Activated CD4-positive, CD25-positive, alpha-beta regulatory T cell treated with anti-CD3 and anti-CD28 coated beads, Interleukin-2, amount 50 U/mL, for 72 hours (primary cell): ENCODE data around the gene FLYWCH1.

ENCODE experiments used
- DNase-seq: peaks from one replicate; pipeline ENCODE4 v3.0.0; 2021

The FLYWCH1 gene

DNA sequence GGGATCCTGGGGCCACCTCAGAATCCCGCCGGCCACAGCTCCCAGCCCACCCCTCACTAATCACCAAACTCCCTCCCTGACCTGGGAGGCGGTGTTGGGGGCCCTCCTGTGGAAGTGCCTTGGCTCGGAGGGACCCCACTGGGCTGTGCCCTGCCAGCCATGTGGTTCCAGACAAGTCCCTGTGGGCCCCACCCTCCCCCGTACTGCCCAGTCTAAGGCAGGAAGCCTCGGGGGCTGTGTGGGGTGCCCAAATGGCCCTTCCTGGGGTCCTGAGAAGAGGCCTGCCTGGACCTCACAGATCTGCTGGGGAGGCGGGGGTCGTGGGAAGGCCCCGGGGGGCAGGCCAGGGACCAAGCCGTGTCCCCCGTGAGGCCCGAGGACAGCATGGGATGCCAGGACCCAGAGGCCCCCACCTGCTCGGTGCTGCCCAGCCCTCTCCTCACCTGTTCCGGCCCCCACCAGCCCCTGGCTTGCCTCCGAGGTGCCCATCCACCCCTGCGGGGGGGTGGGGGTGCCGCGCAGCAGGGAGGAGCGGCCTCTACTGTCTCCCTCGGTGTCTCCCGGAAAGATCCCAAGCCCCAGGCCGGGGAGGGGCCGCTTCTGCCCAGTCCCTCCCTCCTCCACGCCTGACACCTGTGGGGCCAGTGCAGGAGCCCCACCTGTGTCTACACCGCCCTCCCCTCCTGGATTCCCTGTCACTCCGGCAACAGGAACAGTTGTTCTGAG, 43.1 kb downstream of the FLYWCH1 start:
- DNase-seq, result no peak

DNA sequence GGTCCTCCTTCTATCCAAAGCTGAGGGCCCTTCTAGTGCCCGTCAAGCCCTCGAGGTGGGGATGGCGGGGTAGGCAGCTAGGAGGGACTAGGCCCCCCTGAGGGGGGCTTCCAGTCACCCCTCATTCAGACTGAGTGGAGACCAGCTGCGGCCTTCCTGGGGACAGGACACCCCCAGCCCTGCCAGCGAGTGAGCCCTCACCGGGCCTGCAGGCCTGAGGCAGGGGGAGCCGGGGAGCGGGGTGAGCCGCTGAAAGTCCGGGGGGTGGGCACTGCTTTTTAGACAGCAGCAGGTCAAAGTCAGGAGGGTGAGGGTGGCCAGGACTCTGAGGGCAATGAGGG, 43.7 kb downstream of the FLYWCH1 start:
- no peak for DNase-seq

DNA sequence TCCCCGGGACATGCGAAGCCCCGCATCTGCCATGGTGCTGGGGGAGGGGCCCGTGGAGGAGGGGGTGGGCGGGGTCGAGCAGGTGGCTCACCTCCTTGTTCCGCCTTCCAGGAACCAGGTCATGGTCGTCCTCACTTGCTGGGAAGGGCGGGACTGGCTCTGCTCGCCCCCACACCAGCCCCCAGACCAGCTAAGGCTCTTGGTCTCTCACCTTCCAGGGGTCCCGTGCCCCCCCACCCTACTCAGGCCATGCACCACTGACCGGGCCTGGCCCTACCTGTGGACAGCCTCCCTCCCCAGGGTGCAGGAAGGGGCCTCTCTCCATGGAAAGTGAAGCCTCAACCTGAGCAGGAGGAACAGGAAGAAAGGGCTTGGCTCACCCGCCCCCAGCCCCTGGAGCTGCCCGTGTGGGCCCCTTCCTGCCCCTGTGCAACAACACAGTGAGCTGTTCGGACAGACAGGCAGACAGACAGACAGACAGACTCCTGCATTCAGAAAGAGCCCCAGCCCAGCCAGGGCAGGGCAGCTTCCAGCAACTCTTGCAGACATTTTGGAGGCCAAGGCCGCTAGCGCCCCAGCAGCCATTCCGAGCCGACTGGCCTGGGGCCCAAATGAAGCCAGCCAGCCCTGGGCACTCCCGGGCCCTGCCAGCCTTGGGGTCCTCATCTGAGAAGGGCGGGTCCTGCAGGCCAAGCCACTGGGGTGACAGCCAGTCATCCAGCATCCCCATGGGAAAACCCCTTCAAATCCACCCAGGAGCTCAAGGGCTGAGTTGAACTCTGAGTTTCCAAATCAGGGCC, 44.2 kb downstream of the FLYWCH1 start:
- DNase-seq, result no peak

DNA sequence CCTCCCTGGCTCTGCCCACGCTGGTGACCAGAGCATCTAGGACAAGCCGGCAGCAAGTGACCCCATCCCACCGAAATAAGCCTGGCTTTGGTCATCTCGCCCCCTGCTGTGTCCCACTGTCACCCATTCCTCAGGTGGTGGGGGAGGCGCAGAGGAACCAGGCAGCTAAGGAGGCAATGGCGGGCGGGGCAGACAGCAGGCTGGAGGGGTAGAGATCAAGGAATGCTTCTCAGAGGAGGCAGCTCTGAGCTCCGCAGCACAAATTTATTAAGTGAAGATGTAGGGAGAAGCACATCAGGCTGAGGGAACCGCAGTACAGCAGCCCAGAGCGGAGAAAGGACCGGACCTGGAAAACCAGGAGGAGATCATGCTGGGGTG, 44.8 kb downstream of the FLYWCH1 start:
- no peak for DNase-seq

DNA sequence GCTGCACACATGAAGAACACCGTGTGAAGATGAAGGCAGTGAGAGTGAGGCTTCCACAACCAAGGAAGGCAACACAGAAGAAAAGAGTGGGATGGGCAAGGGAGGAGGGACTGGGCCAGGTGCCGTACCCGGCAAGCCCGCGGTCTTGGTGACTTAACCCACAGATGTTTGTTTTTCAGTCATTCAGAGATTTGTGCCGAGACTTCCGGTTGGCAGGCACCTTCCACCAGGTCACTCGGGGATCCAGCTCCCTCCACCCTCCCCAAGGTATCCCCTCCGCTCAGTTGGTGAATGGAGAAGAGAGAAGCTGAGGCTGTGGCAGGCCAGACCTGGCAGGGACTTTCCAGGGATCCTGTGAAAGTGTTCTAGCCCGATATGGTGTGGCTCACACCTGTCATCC, 47.5 kb downstream of the FLYWCH1 start:
- no peak for DNase-seq

DNA sequence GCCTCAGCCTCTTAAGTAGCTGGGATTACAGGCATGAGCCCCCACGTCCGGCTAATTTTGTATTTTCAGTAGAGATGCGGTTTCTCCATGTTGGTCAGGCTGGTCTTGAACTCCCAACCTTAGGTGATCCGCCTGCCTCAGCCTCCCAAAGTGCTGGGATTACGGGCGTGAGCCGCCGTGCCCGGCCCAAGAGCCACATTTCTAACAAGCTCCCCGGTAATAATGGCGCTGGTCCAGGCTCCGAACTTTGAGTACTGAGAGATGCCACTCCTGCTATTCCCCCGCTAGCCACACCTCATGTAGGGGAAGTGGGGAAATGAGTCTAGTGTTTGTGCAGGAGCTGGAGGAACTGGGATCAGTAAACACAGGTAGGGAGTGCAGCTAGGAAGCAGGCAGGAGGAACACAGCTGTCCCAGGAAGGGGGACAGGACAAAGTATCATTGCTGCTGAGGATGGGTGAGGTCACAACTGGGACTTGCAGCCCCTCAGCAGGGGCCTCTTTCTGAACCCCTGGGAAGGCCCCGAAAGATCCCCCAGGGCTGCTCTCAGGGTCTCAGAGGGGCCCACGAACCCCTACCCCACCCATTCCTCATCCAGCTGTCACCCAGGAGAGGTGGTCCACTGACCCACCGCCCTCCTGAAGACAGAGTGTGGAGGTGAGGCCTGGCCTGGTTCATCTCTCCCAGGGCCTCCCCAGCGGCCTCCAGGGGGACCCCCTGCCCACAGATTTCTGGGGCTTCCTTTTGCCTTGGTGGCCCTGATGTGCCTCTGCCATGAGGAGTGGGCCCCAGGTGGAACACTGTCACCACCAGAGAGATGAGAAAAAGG, 48.7 kb downstream of the FLYWCH1 start:
- no peak for DNase-seq

DNA sequence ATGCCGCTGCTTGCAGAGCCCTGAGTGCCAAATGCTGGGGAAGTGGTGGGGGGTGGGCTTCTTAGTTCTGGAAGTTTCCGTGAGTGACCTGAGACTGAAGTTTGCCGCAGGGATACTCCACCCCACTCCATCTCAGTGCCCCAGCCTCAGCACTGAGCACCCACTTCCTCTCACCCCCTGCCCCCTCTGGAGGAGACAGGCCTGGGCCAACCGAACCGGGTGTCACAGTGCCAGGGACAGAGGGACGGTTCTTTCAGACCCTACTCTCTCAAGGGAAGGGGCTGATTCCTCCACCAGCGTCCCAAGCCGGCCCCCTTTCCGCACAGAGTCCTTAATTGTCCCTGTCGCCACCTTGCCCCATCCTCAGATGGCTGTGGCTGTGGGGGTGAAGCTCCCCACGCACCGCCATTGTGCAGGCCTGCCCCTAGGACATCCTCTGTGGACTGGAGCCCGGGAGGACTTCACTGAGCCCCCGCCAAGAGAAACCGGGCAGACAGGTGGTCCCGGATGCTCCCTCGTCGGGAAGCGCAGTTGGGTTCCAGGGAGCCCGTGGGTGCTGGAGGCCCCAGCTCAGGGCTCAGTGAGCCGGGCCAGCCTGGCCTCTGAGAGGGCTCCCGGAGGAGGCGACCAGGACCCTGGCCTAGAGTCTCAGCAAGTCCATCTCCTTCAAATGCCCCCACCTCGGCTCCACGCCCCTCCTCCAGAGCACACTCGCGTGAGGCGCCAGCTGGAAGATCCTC, 50.8 kb downstream of the FLYWCH1 start:
- peak; percentile 29 for DNase-seq

DNA sequence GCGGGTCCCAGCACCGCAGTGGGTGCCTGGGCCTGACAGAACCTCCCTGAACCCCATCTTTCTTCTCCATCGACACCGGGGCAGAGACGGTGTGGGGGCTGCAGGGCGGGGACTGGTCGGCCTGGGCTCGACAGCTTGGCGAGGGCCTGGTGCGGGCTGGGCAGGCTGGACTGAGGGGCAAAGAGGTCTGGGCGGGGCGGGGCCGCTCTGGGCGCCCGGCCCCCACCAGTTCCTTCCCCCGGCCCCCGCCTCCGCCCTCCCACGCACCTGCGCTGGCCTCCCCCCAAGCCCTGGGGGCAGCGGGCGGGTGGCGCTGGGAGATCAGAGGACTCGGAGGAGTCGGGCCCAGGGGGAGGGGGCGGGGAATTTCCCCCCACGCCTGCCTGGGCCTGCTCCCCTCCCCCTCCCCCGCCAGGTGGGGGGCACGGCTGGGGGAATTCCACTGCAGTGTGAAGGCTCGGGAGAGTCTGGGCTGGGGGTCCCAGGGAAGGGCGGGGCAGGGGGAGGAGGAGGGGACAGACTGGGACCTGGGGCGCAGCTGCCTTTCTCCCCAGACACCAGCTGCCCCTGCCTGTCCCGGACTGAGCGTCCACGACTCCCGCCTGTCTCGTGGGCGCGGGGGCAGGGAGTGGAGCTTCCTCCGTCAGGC, 51.5 kb downstream of the FLYWCH1 start:
- no peak for DNase-seq

DNA sequence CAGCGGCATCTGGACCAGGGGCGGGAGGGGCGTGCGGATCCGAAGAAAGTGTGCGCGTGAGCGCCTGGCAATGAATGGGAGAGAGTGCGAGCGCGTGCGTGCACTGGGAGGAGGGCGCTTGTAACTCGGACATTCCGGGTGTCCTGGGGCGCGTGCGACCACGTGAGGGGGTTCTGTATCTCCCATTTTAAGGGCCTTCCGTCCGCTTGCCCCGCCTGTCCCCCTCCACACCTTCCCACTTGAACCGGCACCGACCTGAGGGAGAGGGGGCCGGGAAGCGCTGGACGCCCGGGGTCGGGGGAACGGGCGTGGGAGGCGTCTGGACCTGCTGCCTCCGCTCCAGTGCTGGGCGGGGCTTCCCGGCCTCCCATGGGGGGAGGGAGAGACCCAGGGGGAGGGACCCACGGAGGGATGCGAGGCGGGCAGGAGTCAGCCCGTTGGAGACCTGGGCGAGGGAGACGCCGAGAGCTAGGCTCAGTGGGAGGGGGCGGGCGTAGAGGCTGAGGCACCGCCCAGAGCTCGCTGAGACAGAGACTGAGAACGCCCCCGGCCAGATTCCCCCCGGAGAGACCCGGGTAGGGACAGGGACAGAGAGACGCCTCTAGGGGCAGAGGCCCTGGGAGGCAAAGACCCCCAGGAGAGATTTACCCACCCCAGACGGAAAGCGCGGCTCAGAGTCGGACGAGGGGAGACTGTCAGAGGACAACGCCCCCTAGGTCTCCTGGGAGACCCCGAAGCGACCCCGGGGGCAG, 52.2 kb downstream of the FLYWCH1 start, which contains the start of gene KREMEN2:
TSS of gene KREMEN2 (plus strand) at position 553 of the 752 bp plus-strand sequence. CDS start 246 bp downstream, outside the sequence.
- DNase-seq, result no peak

DNA sequence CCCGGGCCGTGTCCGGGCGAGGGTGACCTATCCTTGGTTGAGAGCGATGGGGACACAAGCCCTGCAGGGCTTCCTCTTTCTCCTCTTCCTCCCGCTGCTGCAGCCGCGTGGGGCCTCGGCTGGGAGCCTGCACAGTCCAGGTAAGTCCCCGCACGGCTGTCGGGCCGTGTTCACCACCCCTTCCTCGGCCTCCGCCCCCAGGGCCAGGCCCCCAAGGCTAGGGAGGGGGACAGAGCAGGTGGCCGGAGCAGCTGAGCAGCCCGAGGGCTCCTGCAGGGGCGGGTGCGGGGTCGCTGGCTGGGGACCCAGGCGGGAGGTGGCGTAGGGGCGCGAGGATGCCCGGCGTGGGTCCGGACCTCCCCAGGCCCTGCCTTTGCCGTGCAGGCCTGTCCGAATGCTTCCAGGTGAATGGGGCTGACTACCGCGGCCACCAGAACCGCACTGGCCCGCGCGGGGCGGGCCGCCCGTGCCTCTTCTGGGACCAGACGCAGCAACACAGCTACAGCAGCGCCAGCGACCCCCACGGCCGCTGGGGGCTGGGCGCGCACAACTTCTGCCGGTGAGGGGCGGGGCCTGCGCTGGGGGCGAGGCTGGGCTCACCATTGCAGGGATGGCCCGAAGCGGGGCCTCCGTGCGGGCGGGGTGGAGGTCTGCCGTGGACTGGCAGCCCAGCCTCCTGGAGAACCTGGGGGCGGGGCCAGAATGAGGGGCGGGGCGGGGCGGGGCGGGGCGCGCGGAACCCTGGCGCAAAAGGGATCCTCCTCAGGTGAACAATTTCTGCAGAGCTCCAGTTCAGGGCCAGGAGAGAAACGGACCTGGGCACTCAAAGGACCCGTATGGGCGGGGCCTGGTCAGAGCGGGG, 53.0 kb downstream of the FLYWCH1 start:
- peak; percentile 61 for DNase-seq

DNA sequence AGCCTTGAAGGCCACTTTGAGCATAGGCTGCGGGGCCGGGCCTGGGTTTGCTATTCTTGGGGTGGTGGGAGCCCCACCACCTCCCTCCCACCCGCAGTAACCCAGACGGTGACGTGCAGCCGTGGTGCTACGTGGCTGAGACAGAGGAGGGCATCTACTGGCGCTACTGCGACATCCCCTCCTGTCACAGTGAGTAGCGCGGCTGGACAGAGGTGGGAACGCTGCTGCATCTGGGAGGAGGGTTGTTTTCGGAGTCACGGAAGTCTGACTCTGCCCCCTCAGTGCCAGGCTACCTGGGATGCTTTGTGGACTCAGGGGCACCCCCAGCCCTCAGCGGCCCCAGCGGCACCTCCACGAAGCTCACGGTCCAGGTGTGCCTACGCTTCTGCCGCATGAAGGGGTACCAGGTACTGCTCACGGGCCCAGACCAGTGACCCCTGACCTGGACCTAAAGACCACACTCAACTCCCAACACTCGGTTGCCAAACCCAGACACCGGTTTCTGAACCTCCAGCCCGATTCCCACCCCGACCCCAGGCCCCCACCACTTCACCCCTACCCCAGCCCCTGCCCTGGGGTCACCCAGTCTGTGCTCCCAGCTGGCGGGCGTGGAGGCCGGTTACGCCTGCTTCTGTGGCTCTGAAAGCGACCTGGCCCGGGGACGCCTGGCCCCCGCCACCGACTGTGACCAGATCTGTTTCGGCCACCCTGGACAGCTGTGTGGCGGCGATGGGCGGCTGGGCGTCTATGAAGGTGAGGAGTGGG, 54.5 kb downstream of the FLYWCH1 start:
- DNase-seq, result no peak

DNA sequence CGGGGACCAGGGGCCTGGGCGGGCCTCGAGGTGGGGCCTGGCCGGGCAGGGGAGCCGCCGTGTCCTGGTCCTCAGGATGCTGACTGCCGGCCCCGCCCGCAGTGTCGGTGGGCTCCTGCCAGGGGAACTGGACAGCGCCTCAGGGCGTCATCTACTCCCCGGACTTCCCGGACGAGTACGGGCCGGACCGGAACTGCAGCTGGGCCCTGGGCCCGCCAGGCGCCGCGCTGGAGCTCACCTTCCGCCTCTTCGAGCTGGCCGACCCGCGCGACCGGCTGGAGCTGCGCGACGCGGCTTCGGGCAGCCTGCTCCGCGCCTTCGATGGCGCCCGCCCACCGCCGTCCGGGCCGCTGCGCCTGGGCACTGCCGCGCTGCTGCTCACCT, 55.1 kb downstream of the FLYWCH1 start:
- no peak for DNase-seq

DNA sequence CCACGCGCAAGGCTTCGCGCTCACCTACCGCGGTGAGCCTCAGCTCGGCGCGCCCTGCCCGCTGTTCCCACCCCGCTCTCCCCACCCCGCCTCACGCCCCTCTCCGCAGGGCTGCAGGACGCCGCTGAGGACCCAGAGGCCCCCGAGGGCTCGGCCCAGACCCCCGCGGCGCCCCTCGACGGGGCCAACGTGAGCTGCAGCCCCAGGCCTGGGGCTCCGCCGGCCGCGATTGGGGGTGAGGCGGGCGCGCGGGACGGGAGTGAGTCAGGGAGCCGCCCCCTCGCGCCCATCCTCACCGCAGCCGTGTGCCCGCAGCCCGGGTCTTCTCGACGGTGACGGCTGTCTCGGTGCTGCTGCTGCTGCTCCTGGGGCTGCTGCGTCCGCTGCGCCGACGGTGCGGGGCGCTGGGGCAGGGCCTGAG, 55.5 kb downstream of the FLYWCH1 start:
- DNase-seq, result no peak

DNA sequence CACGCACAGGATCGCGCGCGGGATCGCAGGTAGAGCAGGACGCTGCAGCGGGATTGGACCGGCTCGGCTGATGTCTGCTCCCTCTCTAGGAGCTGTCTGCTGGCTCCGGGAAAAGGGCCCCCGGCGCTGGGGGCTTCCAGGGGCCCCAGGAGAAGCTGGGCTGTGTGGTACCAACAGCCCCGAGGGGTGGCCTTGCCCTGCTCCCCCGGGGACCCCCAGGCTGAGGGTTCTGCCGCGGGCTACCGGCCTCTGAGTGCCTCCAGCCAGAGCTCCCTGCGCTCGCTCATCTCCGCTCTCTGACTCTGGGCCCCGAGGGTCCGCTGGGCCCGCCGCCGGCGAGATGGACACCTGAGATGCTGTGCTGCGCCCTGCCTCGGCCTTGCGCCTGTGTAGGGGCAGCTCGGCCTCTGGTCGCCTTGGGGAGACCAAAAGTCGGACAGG, 56.0 kb downstream of the FLYWCH1 start:
- DNase-seq, result no peak

DNA sequence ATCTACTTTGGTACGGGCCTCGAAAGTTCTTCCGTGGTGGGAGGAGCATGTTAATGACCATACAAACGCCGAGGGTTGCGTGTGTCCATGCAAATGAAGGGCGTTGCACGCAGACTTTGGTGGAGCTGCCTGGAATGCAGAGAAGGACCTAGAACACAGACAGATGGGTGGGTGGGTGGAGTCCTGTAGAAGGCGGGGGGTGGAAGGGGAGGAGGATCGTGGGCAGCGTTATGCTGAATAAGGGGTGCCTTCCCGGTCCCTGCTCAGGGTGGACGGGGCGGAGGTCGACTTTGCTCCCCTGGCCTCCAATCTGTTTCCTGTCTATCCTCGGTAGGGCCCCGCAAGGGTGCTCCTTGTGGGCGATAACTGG, 56.6 kb downstream of the FLYWCH1 start:
- DNase-seq, result no peak

DNA sequence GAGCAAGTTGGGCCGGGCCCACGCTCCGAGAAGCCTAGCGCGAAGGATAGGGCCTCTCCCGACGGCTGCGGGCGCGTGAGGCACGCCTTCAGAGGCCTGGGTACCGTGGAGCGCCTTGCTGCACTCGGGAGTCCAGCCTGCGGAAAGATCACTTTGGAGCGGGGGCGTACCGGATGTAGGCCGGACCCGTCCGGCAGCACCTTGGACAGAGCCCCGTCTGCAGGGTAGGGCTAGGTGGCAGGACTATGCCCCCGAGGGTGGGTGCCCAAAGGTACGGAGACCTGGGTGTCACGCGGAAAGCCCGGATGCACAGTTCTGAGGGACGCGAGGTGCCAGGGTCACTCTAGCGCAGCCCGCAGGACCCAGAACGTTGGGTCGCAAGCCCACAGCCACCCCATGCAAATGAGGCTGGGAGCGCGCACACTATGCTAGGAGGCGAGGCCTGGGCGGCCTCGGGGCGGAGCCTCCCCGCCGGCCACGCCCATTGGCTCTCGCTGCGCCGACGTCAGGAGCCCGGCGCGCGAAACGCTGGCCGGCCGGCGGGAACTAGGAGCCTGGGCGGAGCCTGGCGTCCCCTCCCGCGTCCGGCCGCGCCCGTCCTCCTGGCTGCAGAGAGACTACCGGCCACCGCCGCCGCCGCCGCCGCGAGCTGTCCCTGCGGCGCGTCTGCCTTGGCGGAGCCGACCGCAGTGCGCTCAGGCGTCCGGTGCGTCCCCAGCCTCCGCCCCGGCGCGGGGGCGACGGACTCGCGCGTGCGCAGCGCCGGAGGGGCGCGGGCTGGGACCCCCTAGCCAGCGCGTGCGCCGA, 57.2 kb downstream of the FLYWCH1 start, which contains the start of gene PAQR4:
TSS of gene PAQR4 (plus strand) at position 611 of the 807 bp plus-strand sequence. CDS start 327 bp downstream, outside the sequence.
- DNase-seq, result peak; percentile 88

DNA sequence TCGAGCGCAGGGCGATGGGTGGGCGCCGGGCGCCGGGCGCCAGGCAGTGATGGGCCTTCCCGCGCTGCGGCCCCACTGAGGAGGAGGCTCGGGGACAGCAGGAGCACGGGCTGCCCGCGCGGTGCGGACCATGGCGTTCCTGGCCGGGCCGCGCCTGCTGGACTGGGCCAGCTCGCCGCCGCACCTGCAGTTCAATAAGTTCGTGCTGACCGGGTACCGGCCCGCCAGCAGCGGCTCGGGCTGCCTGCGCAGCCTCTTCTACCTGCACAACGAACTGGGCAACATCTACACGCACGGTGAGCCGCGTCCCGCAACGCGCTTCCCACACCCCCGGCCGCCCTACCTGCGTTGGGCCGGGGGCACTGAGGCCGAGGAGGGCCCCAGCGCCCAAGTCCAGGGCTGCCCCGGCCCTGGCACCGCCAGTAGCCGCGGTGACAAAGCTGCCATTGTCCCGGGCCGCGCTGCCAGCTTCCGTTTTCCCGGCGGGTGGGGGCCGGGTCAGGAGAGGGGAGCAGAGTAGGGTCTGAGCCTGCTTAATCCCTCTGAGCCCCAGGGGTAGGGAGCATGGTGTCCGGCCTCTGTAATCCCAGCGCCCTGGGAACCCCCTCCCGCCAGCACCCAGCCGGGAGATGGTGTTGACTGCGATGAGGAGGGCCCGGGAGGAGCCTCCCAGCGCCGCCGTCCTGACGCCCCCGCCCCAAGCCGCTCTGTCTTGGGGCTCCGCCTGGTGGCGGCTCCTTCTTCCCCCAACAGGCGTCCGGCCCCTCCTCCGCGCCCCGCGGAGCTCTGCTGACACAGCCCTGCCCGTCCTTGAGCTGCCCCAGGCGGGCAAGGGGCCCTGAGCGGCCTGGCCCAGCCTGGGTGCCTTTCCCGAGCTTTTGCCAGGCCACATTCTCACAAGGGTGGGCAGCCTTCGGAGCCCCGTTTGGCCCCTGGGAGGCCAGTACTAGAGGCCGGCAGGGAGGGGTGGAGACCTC, 58.1 kb downstream of the FLYWCH1 start:
- DNase-seq, result peak; percentile 76
